Measurements from ENCODE around the gene GGT6. TPM values are rescaled to one million over a fixed set of nuclear protein-coding genes. Genes with fewer than 3 reads are reported as not detected.

Gene GGT6
- total and polyA plus RNA-seq, 2 of the 13 experiments (the other 11 are each of a cell fraction or from before 2014, with no cell fraction given): 0.16 to 0.80 TPM

GRCh38 chr17:4594406-4594805 is 34.0 kb upstream of the GGT6 start:
- Histone ChIP-seq H2AFZ (ENCODE audit: low read length) (no peak overlapping the region), H3K27me3 (ENCODE audit: control insufficient read depth in 1 of 2, insufficient read depth in 2 of 2, low read length in 2 of 2) (peaks cover 0 to 2% of the 10 kb centered on the region in 2 experiments; a peak in 1 of 5 replicates), H4K20me1 (ENCODE audit: insufficient read depth, low read length) (no peaks in the 10 kb centered on the region), H3K9ac (ENCODE audit: insufficient read depth, low read depth, low read length) (no peak overlapping the region), H3K79me2 (ENCODE audit: insufficient read depth, low read length) (no peaks in the 10 kb centered on the region), H3K4me2 (ENCODE audit: low read depth, low read length) (no peak overlapping the region), H3K4me1 (ENCODE audit: insufficient read depth, low read length) (peaks cover 15% of the 10 kb centered on the region), H3K9me3 (ENCODE audit: low read length) (no peaks in the 10 kb centered on the region), H3K4me3 (replicated peaks in 1 of 3; ENCODE audit: insufficient read depth in 1 of 3, low read depth in 2 of 3, low read length in 3 of 3) (no peak overlapping the region), H3K27ac (ENCODE audit: extremely low read length, insufficient read depth, low read length) (no peak overlapping the region), H3K36me3 (replicated peaks in 1 of 2; ENCODE audit: control insufficient read depth in 1 of 2, insufficient read depth in 2 of 2, low read length in 2 of 2) (no peaks in the 10 kb centered on the region)
- in situ Hi-C loops (cut with HindIII; ENCODE audit: extremely low pct_ligation_motif_present, low pct_unique_long_range_greater_than_20kb) (no loop called here), intact Hi-C loops (cut with micrococcal nuclease; ENCODE audit: unreplicated experiment) (no loop called here)
- TF ChIP-seq CREB1 (IDR thresholded peaks at IDR 0.05) (no peak), CREB1 (CRISPR knock-in tag; IDR thresholded peaks at IDR 0.05) (no peak), ZFP62 (CRISPR knock-in tag; IDR thresholded peaks at IDR 0.05) (no peak), ZNF558 (CRISPR knock-in tag; IDR thresholded peaks at IDR 0.05; ENCODE audit: borderline replicate concordance) (no peak), TIGD3 (CRISPR knock-in tag; IDR thresholded peaks at IDR 0.05; ENCODE audit: borderline replicate concordance) (no peak), ZNF501 (CRISPR knock-in tag; IDR thresholded peaks at IDR 0.05) (no peak), YEATS2 (CRISPR knock-in tag; IDR thresholded peaks at IDR 0.05; ENCODE audit: borderline replicate concordance) (no peak), AHR (CRISPR knock-in tag; IDR thresholded peaks at IDR 0.05) (no peak), RAD21 (CRISPR knock-in tag; IDR thresholded peaks at IDR 0.05) (no peak)
- TF ChIP-seq, protein P1, sequence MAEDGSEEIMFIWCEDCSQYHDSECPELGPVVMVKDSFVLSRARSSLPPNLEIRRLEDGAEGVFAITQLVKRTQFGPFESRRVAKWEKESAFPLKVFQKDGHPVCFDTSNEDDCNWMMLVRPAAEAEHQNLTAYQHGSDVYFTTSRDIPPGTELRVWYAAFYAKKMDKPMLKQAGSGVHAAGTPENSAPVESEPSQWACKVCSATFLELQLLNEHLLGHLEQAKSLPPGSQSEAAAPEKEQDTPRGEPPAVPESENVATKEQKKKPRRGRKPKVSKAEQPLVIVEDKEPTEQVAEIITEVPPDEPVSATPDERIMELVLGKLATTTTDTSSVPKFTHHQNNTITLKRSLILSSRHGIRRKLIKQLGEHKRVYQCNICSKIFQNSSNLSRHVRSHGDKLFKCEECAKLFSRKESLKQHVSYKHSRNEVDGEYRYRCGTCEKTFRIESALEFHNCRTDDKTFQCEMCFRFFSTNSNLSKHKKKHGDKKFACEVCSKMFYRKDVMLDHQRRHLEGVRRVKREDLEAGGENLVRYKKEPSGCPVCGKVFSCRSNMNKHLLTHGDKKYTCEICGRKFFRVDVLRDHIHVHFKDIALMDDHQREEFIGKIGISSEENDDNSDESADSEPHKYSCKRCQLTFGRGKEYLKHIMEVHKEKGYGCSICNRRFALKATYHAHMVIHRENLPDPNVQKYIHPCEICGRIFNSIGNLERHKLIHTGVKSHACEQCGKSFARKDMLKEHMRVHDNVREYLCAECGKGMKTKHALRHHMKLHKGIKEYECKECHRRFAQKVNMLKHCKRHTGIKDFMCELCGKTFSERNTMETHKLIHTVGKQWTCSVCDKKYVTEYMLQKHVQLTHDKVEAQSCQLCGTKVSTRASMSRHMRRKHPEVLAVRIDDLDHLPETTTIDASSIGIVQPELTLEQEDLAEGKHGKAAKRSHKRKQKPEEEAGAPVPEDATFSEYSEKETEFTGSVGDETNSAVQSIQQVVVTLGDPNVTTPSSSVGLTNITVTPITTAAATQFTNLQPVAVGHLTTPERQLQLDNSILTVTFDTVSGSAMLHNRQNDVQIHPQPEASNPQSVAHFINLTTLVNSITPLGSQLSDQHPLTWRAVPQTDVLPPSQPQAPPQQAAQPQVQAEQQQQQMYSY (CRISPR knock-in tag; IDR thresholded peaks at IDR 0.05): no peak
- FAIRE-seq (no peak), DNase-seq (ENCODE audit: low spot score) (no peak), ATAC-seq (no peak)
- ChIA-PET CTCF (ENCODE audit: low intra/inter-chr PET ratio, low total read pairs) (no interaction called here), POLR2A (no interaction called here)
- WGBS (ENCODE audit: low lambda C conversion rate): 78% methylated on average over 7 of the region's 7 CpGs
- no TSS peak for BruUV-seq (replicated peaks)
